ENCODE measurements around the gene DTX1.

The DTX1 gene

GRCh38 chr12:113106361-113106760 lies 49.8 kb downstream of the DTX1 start:
- Histone ChIP-seq H2BK120ac (ENCODE audit: insufficient read depth, low read length, poor library complexity) (no peak overlapping the region), H3K9me3 (ENCODE audit: insufficient read depth, low read depth, low read length) (peaks cover 7% of the 10 kb centered on the region), H4K8ac (ENCODE audit: low read depth, low read length) (no peak overlapping the region), H3K79me2 (ENCODE audit: control insufficient read depth, insufficient read depth, low read length, poor library complexity) (no peaks in the 10 kb centered on the region), H4K91ac (ENCODE audit: low read depth, low read length) (no peak overlapping the region), H3K23ac (ENCODE audit: low read length) (no peak overlapping the region), H3K4me1 (ENCODE audit: control insufficient read depth in 1 of 2, insufficient read depth in 2 of 2, low read length in 2 of 2) (peaks cover 3 to 6% of the 10 kb centered on the region in 2 experiments), H3K4me3 (ENCODE audit: low read depth, low read length) (no peak overlapping the region), H3K4me2 (ENCODE audit: low read length) (no peak overlapping the region), H2AK5ac (ENCODE audit: low read length) (no peak overlapping the region), H2AFZ (ENCODE audit: insufficient read depth, low read length, poor library complexity) (no peak overlapping the region), H3K14ac (ENCODE audit: low read length) (no peak overlapping the region), H3K4ac (ENCODE audit: low read depth, low read length) (no peak overlapping the region), H3K27ac (ENCODE audit: low read depth, low read length) (no peak overlapping the region), H4K12ac (ENCODE audit: low read depth, low read length) (no peak overlapping the region), H3K18ac (ENCODE audit: low read length) (no peak overlapping the region), H3K36me3 (ENCODE audit: control insufficient read depth in 1 of 2, insufficient read depth in 2 of 2, low read length in 2 of 2) (no peaks in the 10 kb centered on the region), H3K27me3 (ENCODE audit: insufficient read depth, low read length) (no peaks in the 10 kb centered on the region), H2BK12ac (ENCODE audit: low read length) (no peak overlapping the region), H2BK5ac (ENCODE audit: low read depth, low read length, poor library complexity) (no peak overlapping the region), H3K79me1 (ENCODE audit: low read length) (no peaks in the 10 kb centered on the region), H3K9ac (ENCODE audit: low read length) (no peak overlapping the region)
- DNase-seq = no peak
- WGBS (ENCODE audit: extremely low coverage, insufficient coverage, insufficient read length) = no CpG with 5 or more reads among the region's 1 CpG

- Histone ChIP-seq H4K8ac (ENCODE audit: low read depth, low read length) (no peak overlapping the region), H2BK12ac (ENCODE audit: low read length) (no peak overlapping the region), H3K4me3 (ENCODE audit: low read depth, low read length) (no peak overlapping the region), H3K36me3 (ENCODE audit: control insufficient read depth in 1 of 2, insufficient read depth in 2 of 2, low read length in 2 of 2) (no peaks in the 10 kb centered on the region), H3K9me3 (ENCODE audit: insufficient read depth, low read depth, low read length) (peaks cover 7% of the 10 kb centered on the region), H3K4me1 (ENCODE audit: control insufficient read depth in 1 of 2, insufficient read depth in 2 of 2, low read length in 2 of 2) (peaks cover 3 to 6% of the 10 kb centered on the region in 2 experiments), H3K18ac (ENCODE audit: low read length) (no peak overlapping the region), H2BK5ac (ENCODE audit: low read depth, low read length, poor library complexity) (no peak overlapping the region), H3K79me2 (ENCODE audit: control insufficient read depth, insufficient read depth, low read length, poor library complexity) (peaks cover 2% of the 10 kb centered on the region), H4K12ac (ENCODE audit: low read depth, low read length) (no peak overlapping the region), H2BK120ac (ENCODE audit: insufficient read depth, low read length, poor library complexity) (no peak overlapping the region), H3K79me1 (ENCODE audit: low read length) (no peaks in the 10 kb centered on the region), H2AK5ac (ENCODE audit: low read length) (no peak overlapping the region), H3K27ac (ENCODE audit: low read depth, low read length) (no peak overlapping the region), H3K4me2 (ENCODE audit: low read length) (no peak overlapping the region), H3K4ac (ENCODE audit: low read depth, low read length) (no peak overlapping the region), H2AFZ (ENCODE audit: insufficient read depth, low read length, poor library complexity) (no peak overlapping the region), H3K27me3 (ENCODE audit: insufficient read depth, low read length) (no peaks in the 10 kb centered on the region), H3K14ac (ENCODE audit: low read length) (no peak overlapping the region), H3K23ac (ENCODE audit: low read length) (no peak overlapping the region), H4K91ac (ENCODE audit: low read depth, low read length) (no peak overlapping the region), H3K9ac (ENCODE audit: low read length) (no peak overlapping the region)
- no CpG with 5 or more reads among the region's 4 CpGs for WGBS (ENCODE audit: extremely low coverage, insufficient coverage, insufficient read length)
- DNase-seq = no peak
These were observed 51.8 kb downstream of the DTX1 start for GRCh38 chr12:113108308-113108707.

GRCh38 chr12:113109360-113109759 lies 52.8 kb downstream of the DTX1 start:
- H3K9ac ChIP-seq (ENCODE audit: low read length) = no peak overlapping the region
- H3K27ac ChIP-seq (ENCODE audit: low read depth, low read length) = no peak overlapping the region
- no peaks in the 10 kb centered on the region for H3K27me3 ChIP-seq (ENCODE audit: insufficient read depth, low read length)
- WGBS (ENCODE audit: extremely low coverage, insufficient coverage, insufficient read length) = no CpG with 5 or more reads among the region's 5 CpGs
- H2AFZ ChIP-seq (ENCODE audit: insufficient read depth, low read length, poor library complexity) = no peak overlapping the region
- H3K14ac ChIP-seq (ENCODE audit: low read length) = no peak overlapping the region
- no peak overlapping the region for H4K8ac ChIP-seq (ENCODE audit: low read depth, low read length)
- H2BK5ac ChIP-seq (ENCODE audit: low read depth, low read length, poor library complexity) = no peak overlapping the region
- H3K9me3 ChIP-seq (ENCODE audit: insufficient read depth, low read depth, low read length) = peaks cover 4% of the 10 kb centered on the region
- H4K91ac ChIP-seq (ENCODE audit: low read depth, low read length) = no peak overlapping the region
- no peak overlapping the region for H3K4me3 ChIP-seq (ENCODE audit: low read depth, low read length)
- H4K12ac ChIP-seq (ENCODE audit: low read depth, low read length) = no peak overlapping the region
- H3K4me1 ChIP-seq (ENCODE audit: control insufficient read depth in 1 of 2, insufficient read depth in 2 of 2, low read length in 2 of 2) = no peaks in the 10 kb centered on the region
- DNase-seq = no peak
- H2BK120ac ChIP-seq (ENCODE audit: insufficient read depth, low read length, poor library complexity) = no peak overlapping the region
- no peaks in the 10 kb centered on the region for H3K79me1 ChIP-seq (ENCODE audit: low read length)
- no peak overlapping the region for H2AK5ac ChIP-seq (ENCODE audit: low read length)
- H3K18ac ChIP-seq (ENCODE audit: low read length) = no peak overlapping the region
- no peak overlapping the region for H2BK12ac ChIP-seq (ENCODE audit: low read length)
- H3K4me2 ChIP-seq (ENCODE audit: low read length) = no peak overlapping the region
- H3K79me2 ChIP-seq (ENCODE audit: control insufficient read depth, insufficient read depth, low read length, poor library complexity) = peaks cover 2% of the 10 kb centered on the region
- H3K4ac ChIP-seq (ENCODE audit: low read depth, low read length) = no peak overlapping the region
- no peak overlapping the region for H3K23ac ChIP-seq (ENCODE audit: low read length)
- H3K36me3 ChIP-seq (ENCODE audit: control insufficient read depth in 1 of 2, insufficient read depth in 2 of 2, low read length in 2 of 2) = no peaks in the 10 kb centered on the region

GRCh38 chr12:113109872-113110599 lies 53.5 kb downstream of the DTX1 start:
- Histone ChIP-seq H3K79me1 (ENCODE audit: low read length) (no peaks in the 10 kb centered on the region), H2AK5ac (ENCODE audit: low read length) (no peak overlapping the region), H3K23ac (ENCODE audit: low read length) (no peak overlapping the region), H3K79me2 (ENCODE audit: control insufficient read depth, insufficient read depth, low read length, poor library complexity) (peaks cover 2% of the 10 kb centered on the region), H3K9ac (ENCODE audit: low read length) (no peak overlapping the region), H3K14ac (ENCODE audit: low read length) (no peak overlapping the region), H3K27me3 (ENCODE audit: insufficient read depth, low read length) (no peaks in the 10 kb centered on the region), H3K4me1 (ENCODE audit: control insufficient read depth in 1 of 2, insufficient read depth in 2 of 2, low read length in 2 of 2) (no peaks in the 10 kb centered on the region), H4K91ac (ENCODE audit: low read depth, low read length) (no peak overlapping the region), H3K18ac (ENCODE audit: low read length) (no peak overlapping the region), H3K9me3 (ENCODE audit: insufficient read depth, low read depth, low read length) (peaks cover 5% of the 10 kb centered on the region), H3K27ac (ENCODE audit: low read depth, low read length) (no peak overlapping the region), H3K4ac (ENCODE audit: low read depth, low read length) (no peak overlapping the region), H2BK5ac (ENCODE audit: low read depth, low read length, poor library complexity) (no peak overlapping the region), H4K8ac (ENCODE audit: low read depth, low read length) (no peak overlapping the region), H2BK12ac (ENCODE audit: low read length) (no peak overlapping the region), H3K36me3 (ENCODE audit: control insufficient read depth in 1 of 2, insufficient read depth in 2 of 2, low read length in 2 of 2) (no peaks in the 10 kb centered on the region), H2BK120ac (ENCODE audit: insufficient read depth, low read length, poor library complexity) (no peak overlapping the region), H3K4me3 (ENCODE audit: low read depth, low read length) (no peak overlapping the region), H4K12ac (ENCODE audit: low read depth, low read length) (no peak overlapping the region), H3K4me2 (ENCODE audit: low read length) (no peak overlapping the region), H2AFZ (ENCODE audit: insufficient read depth, low read length, poor library complexity) (no peak overlapping the region)
- no CpG with 5 or more reads among the region's 7 CpGs for WGBS (ENCODE audit: extremely low coverage, insufficient coverage, insufficient read length)
- DNase-seq = no peak

Measured in trophoblast cell (in vitro differentiated cells and primary cell).